ENCODE results near the gene EPB42. TPM values are rescaled to one million over a fixed set of nuclear protein-coding genes. Genes with fewer than 3 reads are reported as not detected.

Gene EPB42
- total RNA-seq, 6 experiments from 2014 or later = 0.20 to 3.4 (median 0.64) TPM; not detected in 3

DNA sequence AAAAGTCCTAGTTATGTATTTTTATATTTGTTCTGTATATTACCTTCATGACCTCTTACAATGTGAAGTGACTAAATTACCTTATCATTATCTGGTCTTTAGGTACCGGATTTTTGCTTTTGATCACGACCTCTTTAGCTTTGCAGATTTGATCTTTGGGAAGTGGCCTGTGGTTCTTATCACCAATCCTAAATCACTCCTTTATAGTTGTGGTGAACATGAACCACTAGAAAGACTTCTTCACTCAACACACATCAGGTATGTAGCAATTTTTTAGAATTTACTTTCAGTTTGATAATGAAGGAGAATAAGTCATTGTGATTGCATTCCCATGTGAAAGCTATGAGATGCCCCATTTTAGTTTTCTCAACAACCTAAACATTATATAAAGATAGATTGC, 69.1 kb downstream of the EPB42 start:
- Histone ChIP-seq H3K27ac (no peak overlapping the region), H3K9me3 (no peaks in the 10 kb centered on the region), H3K4me3 (no peak overlapping the region), H3K4me1 (no peaks in the 10 kb centered on the region), H3K27me3 (no peaks in the 10 kb centered on the region), H3K36me3 (peaks cover 0 to 23% (median 12%) of the 10 kb centered on the region in 4 donors)
- intact Hi-C loops (cut with DNase I) = no loop called here
- TF ChIP-seq, protein P1, sequence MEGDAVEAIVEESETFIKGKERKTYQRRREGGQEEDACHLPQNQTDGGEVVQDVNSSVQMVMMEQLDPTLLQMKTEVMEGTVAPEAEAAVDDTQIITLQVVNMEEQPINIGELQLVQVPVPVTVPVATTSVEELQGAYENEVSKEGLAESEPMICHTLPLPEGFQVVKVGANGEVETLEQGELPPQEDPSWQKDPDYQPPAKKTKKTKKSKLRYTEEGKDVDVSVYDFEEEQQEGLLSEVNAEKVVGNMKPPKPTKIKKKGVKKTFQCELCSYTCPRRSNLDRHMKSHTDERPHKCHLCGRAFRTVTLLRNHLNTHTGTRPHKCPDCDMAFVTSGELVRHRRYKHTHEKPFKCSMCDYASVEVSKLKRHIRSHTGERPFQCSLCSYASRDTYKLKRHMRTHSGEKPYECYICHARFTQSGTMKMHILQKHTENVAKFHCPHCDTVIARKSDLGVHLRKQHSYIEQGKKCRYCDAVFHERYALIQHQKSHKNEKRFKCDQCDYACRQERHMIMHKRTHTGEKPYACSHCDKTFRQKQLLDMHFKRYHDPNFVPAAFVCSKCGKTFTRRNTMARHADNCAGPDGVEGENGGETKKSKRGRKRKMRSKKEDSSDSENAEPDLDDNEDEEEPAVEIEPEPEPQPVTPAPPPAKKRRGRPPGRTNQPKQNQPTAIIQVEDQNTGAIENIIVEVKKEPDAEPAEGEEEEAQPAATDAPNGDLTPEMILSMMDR (IDR thresholded peaks at IDR 0.05) = no peak
- TF ChIP-seq POLR2A (IDR thresholded peaks at IDR 0.05) = no peak
- WGBS (ENCODE audit: insufficient coverage, low coverage, low lambda C conversion rate, missing lambda C conversion rate) = 83% methylated on average over 2 of the region's 2 CpGs
- ATAC-seq = no peak
- DNase-seq = no peak

DNA sequence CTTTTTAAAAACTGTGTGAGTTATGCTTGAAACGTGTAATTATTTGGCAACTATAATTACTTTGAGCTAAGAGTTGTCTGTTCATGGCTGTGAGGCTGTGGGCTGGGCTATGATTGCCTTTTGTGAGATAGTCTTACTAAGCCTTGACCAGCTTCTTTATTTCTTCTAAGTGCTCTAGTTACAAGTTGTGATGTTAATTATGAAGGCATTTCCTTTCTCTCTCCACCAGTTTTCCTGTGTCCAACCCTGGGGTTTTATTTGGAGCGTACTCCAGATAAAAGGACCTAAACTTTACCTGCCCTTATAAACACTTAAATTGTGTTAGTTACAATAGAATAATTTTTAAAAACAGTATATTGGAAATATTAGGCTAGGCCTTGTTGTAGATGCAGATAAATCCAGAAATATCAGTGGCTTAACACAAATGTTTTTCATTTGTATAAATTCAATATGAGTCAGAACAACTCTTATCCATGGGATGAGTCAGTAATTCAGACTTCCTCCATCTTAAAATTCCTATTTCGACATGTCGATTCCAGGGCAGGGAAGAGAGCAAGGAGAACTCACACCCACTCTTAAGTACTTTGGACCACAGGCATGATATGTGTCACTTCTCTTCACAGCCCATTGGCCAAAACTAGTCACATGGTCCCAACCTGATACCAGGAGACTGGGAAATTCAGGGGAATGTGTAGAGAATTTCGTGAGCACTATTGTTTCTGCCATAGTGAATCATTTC, 70.5 kb downstream of the EPB42 start:
- no peaks in the 10 kb centered on the region for H3K4me1 ChIP-seq
- intact Hi-C loops (cut with DNase I) = no loop called here
- H3K4me3 ChIP-seq = no peak overlapping the region
- H3K36me3 ChIP-seq = peaks cover 0 to 30% (median 12%) of the 10 kb centered on the region in 4 donors
- ATAC-seq (no peak), DNase-seq (no peak)
- no peaks in the 10 kb centered on the region for H3K9me3 ChIP-seq
- TF ChIP-seq, protein P1 (IDR thresholded peaks at IDR 0.05) = no peak
- no peak for TF ChIP-seq POLR2A (IDR thresholded peaks at IDR 0.05)
- 80% methylated on average over 5 of the region's 5 CpGs for WGBS (ENCODE audit: insufficient coverage, low coverage, low lambda C conversion rate, missing lambda C conversion rate)
- H3K27ac ChIP-seq = no peak overlapping the region
- H3K27me3 ChIP-seq = no peaks in the 10 kb centered on the region

Small RNA genes lying within 50 kb of the gene (small RNA-seq; reads per million reads assigned to genes)
- 0 reads per million in 2 experiments for gene RF00019

Other genes with a start within 250 kb of the EPB42 start
- gene UBR1, start 115.0 kb downstream of the EPB42 start, total RNA-seq = 10 to 100 TPM in 3 of 6 experiments, 1 to 10 TPM in 3; 8.8 to 15.6 (median 10.6) TPM
- gene TMEM62, start 87.4 kb downstream of the EPB42 start, total RNA-seq = 10 to 100 TPM in 3 of 6 experiments, 1 to 10 TPM in 3; 7.6 to 17.1 (median 9.6) TPM
- gene CCNDBP1, start 35.6 kb downstream of the EPB42 start, total RNA-seq = 10 to 100 TPM; 20.2 to 30.5 (median 22.9) TPM
- gene TGM5, start 45.9 kb upstream of the EPB42 start, total RNA-seq = not detected
- gene TGM7, start 81.2 kb upstream of the EPB42 start, total RNA-seq = not detected
- 1 to 10 TPM; 2.9 to 4.9 (median 3.9) TPM for gene LCMT2, start 109.6 kb upstream of the EPB42 start, total RNA-seq
- gene ZSCAN29, start 150.0 kb upstream of the EPB42 start, total RNA-seq = 10 to 100 TPM in 5 of 6 experiments, 1 to 10 TPM in 1; 9.9 to 15.4 (median 13.4) TPM
- gene TUBGCP4, start 150.1 kb upstream of the EPB42 start, total RNA-seq = 10 to 100 TPM in 2 of 6 experiments, 1 to 10 TPM in 4; 8.0 to 14.0 (median 9.5) TPM

Data from right lobe of liver (tissue), 6 donors.